DMS153 (cell line): ENCODE results near the gene AFAP1.

Source experiments
- DNase-seq: peaks from one replicate; lab custom pipeline; 2025; lab: John Stamatoyannopoulos, UW

Gene AFAP1

DNA sequence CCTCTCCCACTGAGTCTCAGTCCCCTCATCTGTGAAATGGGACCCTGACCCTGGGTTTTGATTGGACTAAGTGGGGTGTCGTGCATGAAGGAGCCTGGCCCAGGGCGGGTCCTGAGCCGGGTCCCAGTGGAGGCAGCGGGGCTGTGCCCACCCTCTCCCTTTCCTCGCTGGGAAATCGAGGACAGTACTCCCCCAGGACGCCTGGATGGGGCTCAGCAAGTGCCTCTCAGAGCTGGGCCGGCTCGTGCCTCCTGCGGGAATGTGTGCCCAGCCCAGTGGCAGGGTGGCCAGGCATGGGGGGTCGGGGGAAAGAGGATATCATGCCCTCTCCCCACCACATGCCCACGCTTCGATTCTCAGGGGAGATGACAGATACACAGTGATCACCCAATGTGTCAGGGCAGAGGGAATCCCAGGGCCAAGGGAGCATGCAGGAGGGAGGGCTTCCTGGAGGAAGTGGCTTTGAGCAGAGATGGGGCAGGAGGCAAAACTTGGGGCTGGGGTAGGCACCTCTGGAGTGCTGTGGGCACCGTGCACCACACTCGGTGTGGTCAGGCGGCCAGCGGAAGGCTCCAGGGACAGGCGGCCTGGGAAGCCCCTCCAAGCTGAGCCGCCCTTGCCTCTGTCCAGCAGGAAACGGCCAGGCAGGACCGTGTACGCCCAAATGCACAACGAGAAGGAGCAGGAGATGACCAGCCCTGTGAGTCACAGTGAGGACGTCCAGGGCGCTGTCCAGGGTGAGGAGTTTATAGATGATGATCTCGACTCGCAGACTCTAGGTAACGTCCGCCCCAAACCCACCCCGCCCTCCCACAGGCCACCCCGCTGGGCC is 203.0 kb downstream of the AFAP1 start:
- DNase-seq, result no peak

DNA sequence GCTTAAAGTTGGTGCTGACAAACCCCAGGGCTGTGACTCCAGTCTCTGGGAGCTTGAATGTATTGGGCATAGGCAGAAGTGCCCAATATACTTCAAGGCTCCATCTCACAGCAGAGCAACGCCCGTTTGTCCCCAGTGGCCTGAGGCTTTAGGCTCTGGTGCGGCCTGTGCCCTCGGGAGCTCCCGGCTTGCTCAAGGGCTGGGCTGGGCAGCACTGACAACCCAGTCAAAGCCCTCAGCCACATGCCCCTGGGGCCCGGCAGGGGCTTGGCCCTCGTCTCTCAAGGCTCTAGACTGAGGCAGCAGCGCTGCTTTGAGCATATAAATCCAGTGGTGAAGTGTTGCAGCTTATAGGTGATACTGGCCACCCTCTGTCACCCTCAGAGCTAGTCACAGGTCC is 203.7 kb downstream of the AFAP1 start:
- no peak for DNase-seq

DNA sequence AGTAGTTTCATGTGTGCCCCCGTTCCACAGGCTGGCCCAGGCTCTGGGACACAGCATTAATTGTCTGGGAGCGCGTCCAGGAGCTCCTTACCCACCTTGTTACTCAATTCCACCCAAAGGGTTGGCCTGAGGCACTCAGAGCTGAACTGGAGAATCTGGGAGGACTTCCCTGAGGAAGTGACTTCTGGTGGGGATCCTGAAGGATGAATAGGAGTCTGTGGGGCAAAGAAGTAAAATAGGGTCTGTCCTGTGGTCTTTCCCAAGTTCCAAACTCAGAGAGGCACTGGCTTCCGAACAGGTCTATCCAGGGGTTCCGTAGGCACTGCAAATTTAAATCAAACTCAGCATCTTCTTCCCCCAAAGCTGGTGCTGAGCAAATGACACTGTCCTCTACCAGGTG is 204.3 kb downstream of the AFAP1 start:
- DNase-seq, result no peak

DNA sequence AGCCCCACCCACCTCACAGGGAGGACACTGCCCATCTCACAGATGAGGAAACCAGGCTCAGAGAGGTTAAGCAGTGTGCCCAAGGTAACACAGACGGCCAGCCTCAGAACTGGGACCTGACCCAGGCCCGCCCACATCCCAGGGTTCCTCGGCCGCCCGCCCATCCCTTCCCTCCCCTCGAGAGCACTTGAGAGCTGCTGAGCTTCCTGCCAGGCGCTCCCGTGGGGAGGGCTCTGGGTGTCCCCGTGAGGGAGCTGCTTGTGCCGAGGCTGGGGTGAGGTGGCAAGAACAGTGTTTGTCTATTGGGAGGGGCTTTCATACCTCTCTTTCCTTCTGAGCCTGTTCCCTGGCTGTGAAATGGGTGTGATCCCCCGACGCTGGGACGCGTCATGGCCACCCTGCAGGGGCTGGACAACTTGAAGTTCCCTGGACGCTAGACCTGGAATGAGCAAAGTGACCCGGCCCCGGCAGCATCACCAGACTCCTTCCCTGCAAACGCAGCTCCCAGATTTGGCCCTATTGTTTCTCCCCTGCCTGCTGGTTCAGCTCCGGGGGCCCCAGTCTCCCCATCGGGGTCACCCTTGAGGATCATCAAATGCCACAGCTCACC is 204.9 kb downstream of the AFAP1 start:
- no peak for DNase-seq

GRCh38 chr4:7733801-7734650 is 205.6 kb downstream of the AFAP1 start:
- no peak for DNase-seq

DNA sequence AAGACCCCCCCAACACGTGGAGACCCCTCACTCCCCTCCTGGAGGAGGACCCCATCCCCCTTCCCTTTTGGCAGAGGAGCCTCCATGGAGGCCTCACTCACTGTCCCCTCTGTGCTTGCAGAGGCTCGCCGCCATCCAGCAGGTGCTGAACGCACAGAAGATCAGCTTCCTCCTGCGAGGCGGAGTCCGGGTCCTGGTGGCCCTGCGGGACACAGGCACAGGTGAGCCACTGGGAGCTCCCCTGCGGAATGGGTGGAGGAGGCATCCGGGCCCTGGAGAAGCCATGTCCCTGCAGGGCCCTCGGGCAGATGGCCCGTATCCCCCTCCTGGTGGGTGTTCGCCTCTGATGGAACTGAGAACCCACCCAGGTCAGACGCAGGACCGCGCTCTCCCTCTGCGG is 206.5 kb downstream of the AFAP1 start:
- DNase-seq, result no peak

DNA sequence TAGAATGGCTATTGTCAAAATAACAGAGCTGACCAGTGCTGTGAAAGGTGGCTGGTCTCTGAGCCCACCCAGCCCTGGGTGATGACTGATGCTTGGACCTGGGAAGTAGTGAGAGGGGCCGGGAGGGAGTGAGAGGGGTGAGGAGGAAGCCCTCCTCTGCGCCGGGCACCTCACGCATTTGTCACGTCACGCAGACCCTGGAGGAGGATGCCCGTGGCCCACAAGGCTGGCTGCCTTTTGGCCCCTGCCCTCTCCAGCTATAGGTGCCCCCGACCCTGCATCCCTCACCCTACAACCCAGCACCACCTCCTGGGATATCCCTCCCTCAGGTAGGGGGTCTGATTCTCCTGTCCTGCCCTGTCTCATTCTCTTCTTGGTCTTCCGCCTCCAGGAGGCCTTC is 207.4 kb downstream of the AFAP1 start:
- no peak for DNase-seq

DNA sequence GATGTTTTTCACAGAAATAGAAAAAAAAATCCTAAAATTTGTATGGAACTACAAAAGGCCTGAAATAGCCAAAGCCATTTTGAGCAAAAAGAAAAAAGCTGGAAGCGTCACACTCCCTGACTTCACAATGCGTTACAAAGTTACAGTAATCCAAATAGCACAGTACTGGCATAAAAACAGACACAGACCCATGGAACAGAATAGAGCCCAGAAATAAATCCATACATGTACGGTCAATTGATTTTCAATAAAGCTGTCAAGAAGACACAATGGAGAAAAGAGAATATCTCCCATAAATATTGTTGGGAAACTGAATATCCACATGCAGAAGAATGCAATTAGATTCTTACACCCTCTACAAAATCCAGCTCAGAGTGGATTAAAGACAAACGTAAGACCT is 208.2 kb downstream of the AFAP1 start:
- no peak for DNase-seq

DNA sequence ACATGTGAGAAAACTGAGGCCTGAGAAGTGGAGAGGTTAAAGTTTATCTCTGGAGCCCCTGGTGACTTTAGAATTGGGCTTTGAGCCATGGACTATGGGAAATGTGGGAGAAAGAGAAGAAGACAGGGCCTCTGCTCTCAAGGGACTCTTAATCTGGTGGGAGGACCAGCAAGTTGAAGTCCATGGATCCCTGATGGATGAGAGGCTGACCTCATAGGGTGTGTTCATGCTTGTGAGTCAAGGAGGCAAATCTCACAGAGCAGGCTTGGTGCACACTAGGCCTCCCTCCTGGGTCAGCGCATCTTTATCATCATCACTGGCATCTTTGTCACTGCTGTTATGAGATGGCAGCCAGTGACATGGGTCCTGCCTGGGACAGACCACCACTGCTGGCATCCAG is 211.9 kb downstream of the AFAP1 start:
- DNase-seq, result no peak

- DNase-seq, result no peak
Observed at GRCh38 chr4:7726665-7727413, 212.8 kb downstream of the AFAP1 start.

GRCh38 chr4:7725951-7726350 is 213.7 kb downstream of the AFAP1 start:
- DNase-seq, result no peak

- no peak for DNase-seq
Observed at GRCh38 chr4:7723625-7724024, 216.0 kb downstream of the AFAP1 start.

DNA sequence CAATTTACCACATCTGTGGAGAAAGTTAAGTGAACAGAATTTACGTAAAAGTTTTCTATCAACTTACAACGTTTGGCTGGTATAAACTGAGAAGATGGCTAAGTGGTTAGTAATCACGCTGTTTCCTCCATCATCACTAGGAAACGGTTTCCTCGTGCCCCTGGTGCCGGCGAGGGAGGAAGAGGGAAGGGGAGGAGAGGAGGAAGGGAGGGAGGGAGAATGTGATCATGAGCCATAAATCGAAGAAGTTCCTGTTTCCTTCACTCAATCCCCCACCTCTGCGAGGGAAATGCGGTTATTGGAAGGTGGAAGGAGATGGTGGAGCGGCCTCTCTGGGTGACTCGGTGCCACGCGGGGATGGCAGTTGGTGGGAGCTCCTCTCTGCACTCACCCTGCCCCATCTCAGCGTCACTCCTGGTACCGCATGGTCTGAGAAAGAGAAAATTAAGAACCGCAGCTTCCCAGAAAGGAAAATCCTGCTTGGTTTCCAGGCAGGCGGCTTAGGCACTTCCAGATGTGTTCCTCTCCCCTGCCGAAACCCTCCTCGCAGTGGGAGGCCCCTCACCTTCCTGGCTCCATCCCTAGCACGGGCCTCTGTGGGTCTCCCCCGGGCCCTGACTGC is 216.8 kb downstream of the AFAP1 start:
- DNase-seq, result no peak

- DNase-seq, result no peak
Observed at GRCh38 chr4:7721984-7722551, 217.6 kb downstream of the AFAP1 start.

- no peak for DNase-seq
Observed at GRCh38 chr4:7719354-7720174, 220.1 kb downstream of the AFAP1 start.

DNA sequence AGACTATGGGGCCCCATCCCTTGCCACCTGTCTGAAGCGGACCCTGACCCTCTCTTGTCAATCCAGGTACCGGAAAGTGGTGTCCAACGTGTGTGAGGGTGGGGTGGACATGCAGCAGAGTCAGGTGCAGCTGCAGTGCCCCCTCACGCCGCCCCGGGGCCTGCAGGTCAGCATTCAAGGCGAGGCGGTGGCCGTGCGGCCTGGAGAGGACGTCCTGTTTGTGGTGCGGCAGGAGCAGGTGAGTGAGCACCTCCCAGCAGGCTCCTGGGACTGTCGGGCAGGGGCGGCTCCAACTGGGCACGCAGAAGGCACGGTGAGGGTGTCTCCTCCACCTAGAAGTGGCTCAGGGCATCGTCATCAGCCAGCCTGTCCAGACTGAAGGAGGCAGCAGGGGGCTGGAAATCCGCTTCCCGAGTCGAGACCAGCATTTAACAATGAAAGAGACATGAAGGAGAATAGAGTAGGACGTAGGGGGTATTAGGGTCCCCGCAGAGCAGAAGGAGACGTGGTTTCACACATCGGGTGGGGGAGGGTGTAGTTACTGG is 221.6 kb downstream of the AFAP1 start:
- no peak for DNase-seq

DNA sequence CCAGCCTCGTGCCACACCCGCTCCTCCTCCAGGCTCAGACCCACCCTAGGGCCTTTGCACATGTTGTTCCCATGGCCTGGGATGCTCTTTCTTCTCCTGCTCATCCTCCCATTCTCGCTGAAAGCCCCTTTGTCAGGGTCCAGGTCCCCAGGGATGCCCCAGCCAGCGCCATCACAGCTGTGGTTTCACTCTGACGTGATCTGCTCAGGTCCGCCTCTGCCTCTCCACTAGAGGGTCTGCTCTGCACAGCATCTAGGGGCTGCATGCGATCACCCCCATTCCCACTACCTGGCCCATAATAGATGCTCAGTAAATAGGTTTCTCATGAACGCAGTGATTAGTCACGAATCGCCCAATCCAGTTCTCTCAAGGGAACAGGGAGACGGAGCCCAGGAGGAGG is 222.5 kb downstream of the AFAP1 start:
- no peak for DNase-seq

- DNase-seq, result no peak
Observed at GRCh38 chr4:7716010-7716721, 223.5 kb downstream of the AFAP1 start.

DNA sequence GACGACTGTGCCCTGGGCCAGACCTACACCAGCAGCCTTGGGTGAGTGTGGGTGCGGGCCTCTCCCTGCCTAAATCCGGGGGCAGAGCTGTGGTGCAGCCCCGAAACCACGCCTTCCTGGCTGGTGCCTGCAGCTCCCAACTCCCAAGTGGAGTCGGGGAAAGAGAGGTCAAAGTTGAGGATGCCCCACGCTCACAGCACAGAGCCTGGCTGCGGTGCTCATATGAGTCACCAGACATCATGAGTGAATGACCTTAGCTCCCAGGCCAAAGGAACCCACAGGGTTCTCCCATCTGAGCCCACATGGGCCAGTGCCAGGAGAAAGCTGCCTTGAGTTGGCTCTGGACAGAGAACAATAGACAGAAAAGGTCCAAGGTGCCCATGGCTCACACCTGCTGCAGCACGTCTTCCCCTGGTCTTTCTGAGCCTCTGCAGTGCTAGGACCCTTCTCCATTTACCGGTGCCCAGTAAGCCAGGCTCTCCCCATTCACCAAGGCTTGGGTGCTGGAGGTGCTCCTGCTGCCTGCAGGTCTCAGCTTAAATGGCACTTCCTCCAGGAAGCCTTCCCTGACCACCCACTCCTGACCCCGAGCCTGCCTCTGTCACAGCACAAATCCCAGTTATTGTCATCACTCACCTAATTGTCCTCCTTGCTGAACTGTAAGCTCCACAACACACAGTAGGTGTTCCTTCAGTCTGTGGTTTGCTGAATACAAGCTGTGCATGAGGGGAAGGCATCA is 224.2 kb downstream of the AFAP1 start:
- DNase-seq, result no peak
